GM23338 (cell line): Measurements from ENCODE around the gene CDH18.

ENCODE experiments used
- CREB1 ChIP-seq: fragments of 250-450 bp; sonication (Bioruptor Pico); IDR thresholded peaks from 2 replicates; pipeline ENCODE4 v1.5.0; 2020; ENCODE audit warnings: low read depth, mild to moderate bottlenecking, moderate library complexity
- CTCF ChIP-seq, 2 experiments: fragments of 200-600 bp in 1 of 2; sonication (generic) in 1 of 2; conservative IDR thresholded peaks; 2 replicates each; pipeline versions ENCODE4 v1.5.1 to v1.6.1; 2016 to 2017; ENCODE audit warnings: antibody characterized with exemption in 2 of 2, low read depth in 2 of 2, mild to moderate bottlenecking in 2 of 2, moderate library complexity in 1 of 2
- EZH2 ChIP-seq: fragments of 200-600 bp; sonication (generic); IDR thresholded peaks from one replicate; pipeline ENCODE4 v1.8.0; 2017; ENCODE audit warnings: antibody characterized with exemption, mild to moderate bottlenecking, low read depth; ENCODE audit not compliant: unreplicated experiment
- EZH2phosphoT487 ChIP-seq: fragments of 200-600 bp; sonication (generic); IDR thresholded peaks from one replicate; pipeline ENCODE4 v1.8.1; 2018; ENCODE audit warnings: antibody characterized with exemption; ENCODE audit not compliant: unreplicated experiment
- JUNB ChIP-seq: IDR thresholded peaks from one replicate; pipeline ENCODE4 v1.6.1; 2016; ENCODE audit warnings: antibody characterized with exemption; ENCODE audit not compliant: unreplicated experiment
- NANOG ChIP-seq: IDR thresholded peaks from 2 replicates; pipeline ENCODE4 v1.6.1; 2016; ENCODE audit warnings: antibody characterized with exemption, borderline replicate concordance
- POLR2AphosphoS5 ChIP-seq: IDR thresholded peaks from 2 replicates; pipeline ENCODE4 v1.6.1; 2016; ENCODE audit warnings: antibody characterized with exemption, low read depth
- REST ChIP-seq: IDR thresholded peaks from one replicate; pipeline ENCODE4 v1.6.1; 2018; ENCODE audit warnings: antibody characterized with exemption; ENCODE audit not compliant: unreplicated experiment
- ZNF331 ChIP-seq: fragments of 250-450 bp; sonication (Bioruptor Pico); IDR thresholded peaks from 2 replicates; pipeline ENCODE4 v1.5.0; 2020; ENCODE audit warnings: low read depth, mild to moderate bottlenecking, moderate library complexity

- TF ChIP-seq POLR2AphosphoS5 (no peak), EZH2 (no peak), CTCF (conservative IDR thresholded peaks at IDR 0.05; ENCODE audit: low read depth in 2 of 2) (no peak), CREB1 (CRISPR knock-in tag) (no peak), REST (no peak), NANOG (no peak), EZH2phosphoT487 (no peak), JUNB (no peak), ZNF331 (CRISPR knock-in tag) (no peak)
Measured at GRCh38 chr5:19615661-19616060, 372.3 kb downstream of the CDH18 start.
